Vagina (tissue), 2 donors: ENCODE data around the gene DNMT1.

Experiments used
- POLR2A ChIP-seq, 2 donors: fragments of 450-650 bp; IDR thresholded peaks; one replicate each; pipeline ENCODE4 v1.6.1; 2017; ENCODE audit warnings: antibody characterized with exemption in 2 of 2, mild to moderate bottlenecking in 2 of 2, moderate library complexity in 2 of 2
- POLR2AphosphoS5 ChIP-seq, 2 donors: sonication (generic); formaldehyde crosslinking; IDR thresholded peaks; one replicate each; pipeline ENCODE4 v1.9.0; 2017; ENCODE audit warnings: antibody characterized with exemption in 2 of 2, mild to moderate bottlenecking in 2 of 2, low read depth in 1 of 2; ENCODE audit not compliant: insufficient read depth in 1 of 2
- TF ChIP-seq, protein P1 (sequence below), 3 experiments: fragments of 450-650 bp in 2 of 3; fragments of 200-600 bp in 1 of 3; sonication (generic) in 1 of 3; IDR thresholded peaks; one replicate each; pipeline ENCODE4 v1.5.1; 2017 to 2019; ENCODE audit warnings: antibody characterized with exemption in 3 of 3, mild to moderate bottlenecking in 2 of 3, moderate library complexity in 2 of 3

- TF ChIP-seq, protein P1, sequence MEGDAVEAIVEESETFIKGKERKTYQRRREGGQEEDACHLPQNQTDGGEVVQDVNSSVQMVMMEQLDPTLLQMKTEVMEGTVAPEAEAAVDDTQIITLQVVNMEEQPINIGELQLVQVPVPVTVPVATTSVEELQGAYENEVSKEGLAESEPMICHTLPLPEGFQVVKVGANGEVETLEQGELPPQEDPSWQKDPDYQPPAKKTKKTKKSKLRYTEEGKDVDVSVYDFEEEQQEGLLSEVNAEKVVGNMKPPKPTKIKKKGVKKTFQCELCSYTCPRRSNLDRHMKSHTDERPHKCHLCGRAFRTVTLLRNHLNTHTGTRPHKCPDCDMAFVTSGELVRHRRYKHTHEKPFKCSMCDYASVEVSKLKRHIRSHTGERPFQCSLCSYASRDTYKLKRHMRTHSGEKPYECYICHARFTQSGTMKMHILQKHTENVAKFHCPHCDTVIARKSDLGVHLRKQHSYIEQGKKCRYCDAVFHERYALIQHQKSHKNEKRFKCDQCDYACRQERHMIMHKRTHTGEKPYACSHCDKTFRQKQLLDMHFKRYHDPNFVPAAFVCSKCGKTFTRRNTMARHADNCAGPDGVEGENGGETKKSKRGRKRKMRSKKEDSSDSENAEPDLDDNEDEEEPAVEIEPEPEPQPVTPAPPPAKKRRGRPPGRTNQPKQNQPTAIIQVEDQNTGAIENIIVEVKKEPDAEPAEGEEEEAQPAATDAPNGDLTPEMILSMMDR (IDR thresholded peaks at IDR 0.05): no peak
- TF ChIP-seq POLR2AphosphoS5 (IDR thresholded peaks at IDR 0.05; ENCODE audit: insufficient read depth in 1 of 2, low read depth in 1 of 2): peak; percentile 81 to 98
- TF ChIP-seq POLR2A (IDR thresholded peaks at IDR 0.05): no peak
Measured at GRCh38 chr19:10226376-10227025, 31.7 kb upstream of the DNMT1 start.
